Right lobe of liver (tissue), 6 donors: Measurements from ENCODE around the gene BHLHE23. TPM values are rescaled to one million over a fixed set of nuclear protein-coding genes. Genes with fewer than 3 reads are reported as not detected.

ENCODE experiments used
- ATAC-seq, 4 donors: fragments of 200-7000 bp; cut with Tn5 transposase; one replicate each; pipeline ENCODE4 v1.9.1; 2020; ENCODE audit warnings: mild to moderate bottlenecking in 4 of 4, moderate library complexity in 4 of 4
- DNase-seq, 3 donors: peaks; one replicate each; pipeline ENCODE4 v3.0.0-alpha.2; 2020
- H3K27ac ChIP-seq, 3 donors: fragments of 200-600 bp; one replicate each; pipeline ENCODE4 v1.8.0; 2022
- H3K27me3 ChIP-seq, 2 donors: fragments of 200-600 bp; one replicate each; pipeline ENCODE4 v1.8.0; 2022
- H3K36me3 ChIP-seq, 4 donors: fragments of 200-600 bp; sonication (generic) in 1 of 4; one replicate each; pipeline versions ENCODE4 v1.5.1 to v1.8.0; 2017 to 2022; ENCODE audit warnings: control low read depth in 1 of 4
- H3K4me1 ChIP-seq, 4 donors: fragments of 200-600 bp; sonication (generic) in 1 of 4; one replicate each; pipeline versions ENCODE4 v1.5.1 to v1.8.0; 2017 to 2022; ENCODE audit warnings: control low read depth in 1 of 4
- H3K4me3 ChIP-seq, 3 donors: fragments of 200-600 bp; one replicate each; pipeline ENCODE4 v1.8.0; 2022
- H3K9me3 ChIP-seq, 4 donors: fragments of 200-600 bp; sonication (generic) in 1 of 4; one replicate each; pipeline versions ENCODE4 v1.5.1 to v1.8.0; 2017 to 2022; ENCODE audit warnings: control low read depth in 1 of 4
- CTCF ChIP-seq, 4 donors: fragments of 200-600 bp in 3 of 4; fragments of 450-650 bp in 1 of 4; IDR thresholded peaks; one replicate each; pipeline versions ENCODE4 v1.5.1 to v1.8.0; 2016 to 2022; ENCODE audit warnings: antibody characterized with exemption in 4 of 4, mild to moderate bottlenecking in 2 of 4
- POLR2A ChIP-seq: fragments of 450-650 bp; IDR thresholded peaks from one replicate; pipeline ENCODE4 v1.6.1; 2017; ENCODE audit warnings: antibody characterized with exemption, mild to moderate bottlenecking
- WGBS: methylation state at CpG from one replicate; pipeline ENCODE4 v1.1.6; 2018; ENCODE audit warnings: low coverage, low lambda C conversion rate; ENCODE audit not compliant: insufficient coverage; ENCODE audit errors: missing lambda C conversion rate; 5-methylcytosine and 5-hydroxymethylcytosine counted together
- intact Hi-C, 2 donors: fragments of 100-400 bp; cut with DNase I; formaldehyde crosslinking; loops; one replicate each; pipeline versions ENCODE4 v1.11.2 to v1.14.1; 2022
- total RNA-seq, 6 experiments: library from RNA; depleted of rRNA in 2 of 6; stranded (reverse); fragments of >200 nt in 2 of 6; fragmentation: NEBNext Ultra II Directional in 3 of 6; extraction: Animal tissue kit (Norgen Biotek cat#: 25700) in 3 of 6; gene quantifications; one replicate each; pipeline versions ENCODE4 v1.1.0 to v1.2.4, GENCODE V29; 2016 to 2023
- donor health status: DM: no; HTN: yes; CAD: no.
- donor health status: DM: no; HTN: no; CAD: no.
- donor health status: DM: no; HTN: no; CAD: no.
- donor health status: DM: no; HTN: yes; CAD: no.
- donor health status: DM: no; HTN: yes; CAD: no.

BHLHE23 gene
- total RNA-seq, 6 experiments from 2014 or later: not detected

- DNase-seq: no peak
- Histone ChIP-seq H3K9me3 (no peaks in the 10 kb centered on the region), H3K36me3 (no peaks in the 10 kb centered on the region), H3K27me3 (no peaks in the 10 kb centered on the region), H3K27ac (no peak overlapping the region), H3K4me1 (no peaks in the 10 kb centered on the region), H3K4me3 (no peak overlapping the region)
- no peak for ATAC-seq
- intact Hi-C loops: no loop called here
- no peak for TF ChIP-seq CTCF (IDR thresholded peaks at IDR 0.05)
- TF ChIP-seq POLR2A: no peak
- 12% methylated on average over 5 of the region's 20 CpGs for WGBS
Observed at GRCh38 chr20:62997417-62998035, 9.2 kb downstream of the BHLHE23 start.

- ATAC-seq: no peak
- TF ChIP-seq CTCF (IDR thresholded peaks at IDR 0.05): no peak
- TF ChIP-seq POLR2A: no peak
- H3K4me3 ChIP-seq: no peak overlapping the region
- H3K27ac ChIP-seq: no peak overlapping the region
- H3K27me3 ChIP-seq: no peaks in the 10 kb centered on the region
- DNase-seq: no peak
- WGBS: 81% methylated on average over 6 of the region's 14 CpGs
- no peaks in the 10 kb centered on the region for H3K36me3 ChIP-seq
- intact Hi-C loops: no loop called here
- no peaks in the 10 kb centered on the region for H3K9me3 ChIP-seq
- H3K4me1 ChIP-seq: no peaks in the 10 kb centered on the region
Observed at GRCh38 chr20:62996596-62996982, 10.2 kb downstream of the BHLHE23 start.

GRCh38 chr20:62995898-62996595, 10.7 kb downstream of the BHLHE23 start:
- Histone ChIP-seq H3K27me3 (no peaks in the 10 kb centered on the region), H3K4me1 (no peaks in the 10 kb centered on the region), H3K36me3 (no peaks in the 10 kb centered on the region), H3K9me3 (no peaks in the 10 kb centered on the region), H3K4me3 (no peak overlapping the region), H3K27ac (no peak overlapping the region)
- intact Hi-C loops: no loop called here
- WGBS: 62% methylated on average over 6 of the region's 25 CpGs
- no peak for DNase-seq
- TF ChIP-seq POLR2A (no peak), CTCF (IDR thresholded peaks at IDR 0.05) (no peak)
- ATAC-seq: no peak

- DNase-seq (no peak), ATAC-seq (no peak)
- H3K4me1 ChIP-seq: no peaks in the 10 kb centered on the region
- no peaks in the 10 kb centered on the region for H3K36me3 ChIP-seq
- no CpG with 5 or more reads among the region's 11 CpGs for WGBS
- no peaks in the 10 kb centered on the region for H3K27me3 ChIP-seq
- no peaks in the 10 kb centered on the region for H3K9me3 ChIP-seq
- intact Hi-C loops: no loop called here
- H3K27ac ChIP-seq: no peak overlapping the region
- no peak overlapping the region for H3K4me3 ChIP-seq
- TF ChIP-seq CTCF (IDR thresholded peaks at IDR 0.05) (no peak), POLR2A (no peak)
Observed at GRCh38 chr20:62995481-62995880, 11.3 kb downstream of the BHLHE23 start.
